GM12801 (cell line): ENCODE data around the gene CEP63.

ENCODE experiments used
- CTCF ChIP-seq: IDR thresholded peaks from one replicate; pipeline ENCODE4 v1.5.1; 2011; ENCODE audit warnings: control low read depth; ENCODE audit not compliant: insufficient read length; ENCODE audit errors: extremely low read depth

CEP63 gene

DNA sequence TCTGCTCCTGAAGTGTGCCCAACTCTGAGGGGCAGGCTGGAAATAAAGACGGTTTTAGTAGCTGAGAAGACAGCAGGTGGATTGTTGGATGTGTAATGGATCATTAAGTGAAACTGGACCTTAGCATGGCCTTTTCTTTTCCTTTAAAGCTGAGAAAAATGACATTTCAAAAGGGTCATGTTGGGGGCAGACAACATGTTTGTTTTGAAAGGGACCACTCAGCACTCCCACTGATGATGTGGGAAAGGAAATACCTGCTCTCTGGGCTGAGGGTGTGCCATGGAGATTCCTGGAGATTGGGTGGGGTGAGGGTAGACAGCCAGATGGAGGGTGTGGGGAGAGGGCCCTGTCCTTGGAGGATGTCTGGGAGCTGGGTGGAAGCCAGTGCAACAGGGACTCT lies 38.5 kb upstream of the CEP63 start:
- TF ChIP-seq CTCF, result no peak

GRCh38 chr3:134448664-134449063 lies 37.2 kb upstream of the CEP63 start:
- TF ChIP-seq CTCF, result no peak

- TF ChIP-seq CTCF, result no peak
Observed at GRCh38 chr3:134449277-134449676, 36.6 kb upstream of the CEP63 start.

- TF ChIP-seq CTCF, result no peak
Observed at GRCh38 chr3:134449951-134450350, 35.9 kb upstream of the CEP63 start.

DNA sequence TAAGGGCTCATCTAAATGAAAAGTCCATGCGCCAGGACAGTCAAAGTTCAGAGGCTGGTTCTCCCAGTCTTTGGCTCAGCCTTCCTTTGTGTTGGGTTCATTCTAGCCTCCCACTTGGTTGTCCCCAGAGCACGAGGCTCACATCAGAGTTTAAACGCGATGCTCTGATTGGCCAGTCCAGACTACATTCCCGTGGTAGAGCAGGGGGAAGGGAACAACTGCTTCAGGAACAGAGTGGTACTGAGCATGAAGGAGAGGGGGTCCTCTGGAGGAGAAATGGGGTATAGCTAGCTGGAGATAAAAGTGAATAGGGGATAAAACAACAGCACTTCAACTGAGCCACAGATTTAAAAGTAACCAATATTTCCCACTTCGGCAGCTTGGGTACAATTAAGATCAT lies 32.2 kb upstream of the CEP63 start:
- TF ChIP-seq CTCF, result no peak

DNA sequence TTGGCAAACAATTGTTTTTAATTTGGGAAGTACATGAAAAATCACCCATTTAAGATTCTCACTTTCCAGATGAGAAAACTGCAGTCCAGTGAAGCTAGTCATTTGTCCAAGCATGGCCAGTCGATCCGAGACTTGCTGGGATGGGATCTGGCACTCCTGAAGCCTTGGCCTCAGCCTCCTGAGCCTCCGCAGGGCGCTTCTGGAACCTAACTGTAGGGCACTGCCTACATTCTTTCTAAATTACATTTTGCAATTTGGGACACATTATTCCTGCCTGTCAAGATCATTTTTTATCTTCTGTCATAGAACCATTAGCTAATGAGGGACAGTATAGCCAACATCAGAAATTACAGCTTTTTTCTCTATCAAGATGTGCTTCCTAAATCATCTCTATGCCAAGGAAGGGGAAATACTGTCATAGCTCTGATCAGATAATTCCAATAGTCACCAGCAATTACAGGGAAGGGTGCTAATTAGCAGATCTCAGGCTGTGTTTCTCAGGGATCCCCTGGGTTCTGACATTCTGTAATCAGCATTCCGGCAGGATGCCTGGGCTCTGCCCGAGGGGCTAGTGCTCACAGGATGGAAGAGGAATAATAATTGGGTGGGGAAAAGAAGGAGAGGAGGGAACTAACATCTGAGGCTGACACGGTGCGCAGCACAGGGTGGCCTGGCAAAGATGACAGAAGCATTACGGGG lies 28.3 kb upstream of the CEP63 start:
- TF ChIP-seq CTCF, result no peak

- TF ChIP-seq CTCF, result no peak
Observed at GRCh38 chr3:134458406-134458945, 27.4 kb upstream of the CEP63 start.
